ENCODE results near the gene ARHGAP6.

The ARHGAP6 gene

DNA sequence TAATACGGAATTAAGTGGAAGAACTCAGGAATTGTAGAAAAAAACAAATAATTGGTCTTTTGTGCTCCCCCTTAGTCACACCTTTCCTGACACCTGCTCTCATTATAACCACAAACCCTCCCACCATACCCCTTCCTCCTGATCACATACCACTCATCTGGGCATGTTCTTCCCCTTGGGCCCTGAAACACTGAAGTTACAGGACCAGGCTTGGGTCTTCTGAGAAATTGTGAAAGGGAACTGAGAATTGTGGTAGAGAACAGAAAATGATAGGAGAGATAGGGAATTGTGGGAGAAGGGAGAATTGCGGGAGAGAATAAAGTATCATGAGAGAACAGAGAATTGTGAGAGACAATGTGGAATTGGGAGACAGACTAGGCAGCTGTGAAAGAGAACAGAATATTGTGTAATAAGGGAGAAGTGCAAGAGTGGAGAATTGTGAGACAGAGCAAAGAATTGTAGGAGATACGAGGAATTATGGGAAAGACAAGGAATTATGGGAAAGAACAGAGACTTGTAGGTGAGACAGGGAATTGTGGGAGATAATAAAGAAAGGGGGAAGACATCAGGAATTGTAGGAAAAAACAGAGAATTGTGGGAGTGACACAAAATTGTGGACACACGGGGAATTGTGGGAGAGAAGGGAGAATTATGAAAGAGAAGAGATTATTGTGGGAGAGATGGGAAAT lies 557.3 kb downstream of the ARHGAP6 start:
- no peak for DNase-seq (ENCODE audit: low read depth, low spot score)

DNA sequence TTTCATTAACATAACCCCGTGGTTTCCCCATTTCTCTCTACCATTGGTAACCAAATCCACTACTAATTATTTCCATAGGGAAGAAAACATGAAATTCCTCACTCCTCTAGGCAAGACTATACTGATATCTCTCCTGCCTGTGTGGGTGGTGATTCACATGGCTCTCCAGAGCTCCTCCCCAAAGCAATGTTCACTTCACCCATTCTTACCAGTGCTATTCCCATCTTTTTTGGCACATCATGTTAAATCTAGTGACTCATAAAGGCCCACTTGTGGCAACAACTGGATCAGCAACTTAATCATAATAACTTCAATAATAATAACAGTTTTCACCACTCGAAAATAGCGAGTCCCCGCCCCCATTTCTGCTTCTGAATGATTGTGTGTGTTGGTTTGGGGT lies 560.6 kb downstream of the ARHGAP6 start:
- DNase-seq (ENCODE audit: low read depth, low spot score) = no peak

DNA sequence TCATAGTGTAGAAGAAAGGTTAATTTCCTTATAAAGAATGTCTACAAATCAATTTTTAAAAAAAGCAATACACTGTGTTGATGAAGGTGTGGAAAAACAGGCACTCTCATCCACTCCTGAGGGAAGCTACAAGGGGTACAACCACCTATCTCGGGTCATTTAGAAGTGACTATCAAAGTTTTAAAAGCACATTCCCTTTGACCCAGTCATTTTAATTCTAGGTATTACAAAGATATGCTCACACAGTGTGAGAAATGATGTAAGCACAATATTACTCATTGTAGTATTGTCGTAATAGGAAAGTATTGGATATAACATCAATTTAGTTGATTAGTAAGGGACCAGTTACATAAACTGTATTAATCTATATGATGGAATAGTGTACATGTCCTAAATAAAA lies 562.0 kb downstream of the ARHGAP6 start:
- DNase-seq (ENCODE audit: low read depth, low spot score) = no peak

DNA sequence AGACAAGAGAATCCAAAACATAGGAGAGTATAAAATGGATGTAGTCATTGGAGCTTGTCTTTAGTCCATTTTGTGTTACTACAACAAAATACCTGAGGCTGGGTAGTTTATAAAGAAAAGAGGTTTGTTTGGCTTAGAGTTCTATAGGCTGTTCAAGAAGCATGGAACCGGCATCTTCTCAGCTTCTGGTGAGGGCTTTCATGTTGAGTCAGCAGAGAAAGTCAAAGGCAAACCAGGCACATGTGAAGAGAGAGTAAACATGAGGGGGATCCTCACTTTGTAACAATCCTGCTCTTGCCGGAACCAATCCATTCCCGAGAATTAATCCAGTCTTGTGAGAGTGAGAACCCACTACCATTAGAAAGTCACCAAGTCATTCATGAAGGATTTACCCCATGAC lies 562.7 kb downstream of the ARHGAP6 start:
- DNase-seq (ENCODE audit: low read depth, low spot score) = no peak

DNA sequence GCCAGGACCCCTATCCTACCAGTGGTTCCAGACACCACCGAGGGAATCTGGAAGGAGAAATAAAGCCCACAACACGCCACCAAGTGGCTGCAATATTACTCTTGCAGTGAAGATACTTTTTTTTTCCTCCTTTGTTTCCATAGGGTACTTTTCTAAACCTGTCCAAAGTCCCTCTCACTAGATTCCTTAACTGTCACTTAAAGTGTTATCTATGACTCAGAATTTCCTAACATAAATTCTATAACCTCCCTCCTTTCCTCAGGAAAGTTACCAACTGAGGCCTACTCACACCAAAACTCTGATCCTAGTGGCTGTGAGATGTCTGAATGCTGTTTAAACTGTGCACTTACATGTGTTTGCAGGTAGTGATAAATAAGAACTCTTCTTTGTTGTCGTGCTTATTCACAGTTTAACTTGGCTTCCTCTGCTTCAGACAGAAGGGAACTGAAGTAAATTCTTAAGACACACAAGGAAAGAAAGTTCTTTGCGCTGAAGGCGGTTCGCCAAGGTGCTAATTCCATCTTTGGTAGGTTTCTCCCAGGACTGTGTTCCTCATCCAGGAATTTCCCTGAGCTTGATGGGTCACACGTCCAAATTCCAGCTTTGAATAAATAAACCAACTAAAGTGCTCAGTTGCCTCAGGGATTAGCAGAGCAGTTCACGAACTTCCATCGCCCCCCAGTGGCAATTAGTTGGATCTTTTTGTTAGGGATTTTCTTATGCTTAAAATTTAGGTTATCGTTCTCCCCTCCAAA lies 565.3 kb downstream of the ARHGAP6 start:
- DNase-seq (ENCODE audit: low read depth, low spot score) = no peak

DNA sequence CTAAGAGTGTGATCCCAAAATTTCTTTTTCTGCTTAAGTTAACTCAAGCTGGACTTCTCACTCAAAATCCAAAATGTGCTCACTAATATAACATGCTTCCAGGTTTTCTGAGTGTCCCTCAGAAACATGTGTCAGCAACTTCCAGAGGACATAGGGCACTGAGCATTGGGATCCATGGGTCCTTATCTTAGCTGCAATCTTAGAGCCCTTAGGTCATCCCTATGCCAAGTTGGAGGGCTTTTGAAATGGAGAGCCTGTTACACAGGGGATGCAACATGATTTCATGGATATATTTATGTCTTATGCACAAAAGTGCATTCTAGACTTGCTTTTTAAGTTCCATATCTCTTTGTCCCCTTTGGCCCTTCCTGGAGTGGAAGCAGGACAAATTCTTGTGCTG lies 566.3 kb downstream of the ARHGAP6 start:
- DNase-seq (ENCODE audit: low read depth, low spot score) = no peak

DNA sequence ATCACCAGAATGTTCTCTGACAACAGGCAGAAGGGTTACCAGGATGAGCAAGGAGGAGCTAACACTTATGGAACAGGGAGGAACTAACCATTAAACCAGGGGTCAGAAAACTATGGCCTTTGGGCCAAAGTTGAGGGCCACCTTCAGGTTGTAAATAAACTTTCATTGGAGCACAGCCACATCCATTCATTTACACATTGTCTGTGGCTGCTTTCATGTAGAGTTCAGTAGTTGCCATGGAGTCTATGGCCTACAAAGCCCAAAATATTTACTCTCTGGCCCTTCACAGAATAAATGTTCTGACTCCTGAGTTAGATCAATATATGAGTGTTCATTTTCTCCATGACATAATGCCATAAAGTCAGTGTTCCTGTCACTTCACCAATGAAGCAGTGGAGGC lies 567.8 kb downstream of the ARHGAP6 start:
- DNase-seq (ENCODE audit: low read depth, low spot score) = no peak

DNA sequence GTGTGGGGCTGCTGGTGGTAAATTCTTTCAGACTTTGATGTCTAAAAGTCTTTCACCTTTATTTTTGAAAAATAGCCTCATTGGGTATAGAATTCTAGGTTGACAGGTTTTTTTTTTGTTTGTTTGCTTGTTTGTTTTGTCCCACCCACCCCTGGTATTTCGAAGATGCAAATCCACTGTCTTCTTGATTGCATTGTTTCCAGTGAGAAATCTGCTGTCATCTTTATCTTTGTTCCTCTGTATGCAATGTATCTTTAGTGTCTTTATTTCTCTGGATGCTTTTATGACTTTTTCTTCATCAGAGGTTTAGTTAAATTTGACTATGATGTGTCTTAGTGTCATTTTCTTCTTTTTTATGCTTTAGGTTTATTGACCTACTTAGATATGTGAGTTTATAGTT lies 575.9 kb downstream of the ARHGAP6 start:
- DNase-seq (ENCODE audit: low read depth, low spot score) = no peak
